ENCODE data around the gene XG. TPM values are rescaled to one million over a fixed set of nuclear protein-coding genes. Genes with fewer than 3 reads are reported as not detected.
"Not testable (repeated sequence)": the region's sequence is repeated elsewhere in the genome, so short reads cannot be mapped to it uniquely, and the experiment has no call there.

The XG gene
- total and polyA plus RNA-seq, 5 experiments from 2014 or later: not detected

GRCh38 chrX:2767631-2768455 lies 16.0 kb downstream of the XG start:
- DNase-seq: no peak
- H3K27me3 Mint-ChIP-seq: peaks cover 2 to 36% (median 23%) of the 10 kb centered on the region in 5 donors
- no peak overlapping the region for H3K4me3 Mint-ChIP-seq
- POLR2A ChIA-PET: no interaction called here
- peaks cover 0 to 4% (median 0%) of the 10 kb centered on the region in 9 donors for H3K9me3 Mint-ChIP-seq
- no peak overlapping the region for H3K27ac Mint-ChIP-seq
- H3K36me3 Mint-ChIP-seq: peaks cover 0 to 4% (median 0%) of the 10 kb centered on the region in 3 donors
- no peak for ATAC-seq
- H3K4me1 Mint-ChIP-seq: peaks cover 7 to 10% (median 8%) of the 10 kb centered on the region in 4 donors

- no peak for DNase-seq
- peaks cover 0 to 11% (median 3%) of the 10 kb centered on the region in 9 donors for H3K9me3 Mint-ChIP-seq
- POLR2A ChIA-PET: no interaction called here
- peaks cover 0 to 11% (median 2%) of the 10 kb centered on the region in 3 donors for H3K36me3 Mint-ChIP-seq
- H3K4me1 Mint-ChIP-seq: peaks cover 7 to 10% (median 8%) of the 10 kb centered on the region in 4 donors
- peaks cover 8 to 38% (median 35%) of the 10 kb centered on the region in 5 donors for H3K27me3 Mint-ChIP-seq
- no peak overlapping the region for H3K4me3 Mint-ChIP-seq
- no peak for ATAC-seq
- H3K27ac Mint-ChIP-seq: no peak overlapping the region
Measured at GRCh38 chrX:2769615-2770014, 17.8 kb downstream of the XG start.

GRCh38 chrX:2773166-2774055 lies 21.6 kb downstream of the XG start:
- H3K27ac Mint-ChIP-seq: peak overlapping the region in 1 of 10 donors; percentile 29
- peaks cover 0 to 13% (median 7%) of the 10 kb centered on the region in 9 donors for H3K9me3 Mint-ChIP-seq
- H3K4me1 Mint-ChIP-seq, DNase-seq, POLR2A ChIA-PET, ATAC-seq, H3K4me3 Mint-ChIP-seq: not testable (repeated sequence)
- peaks cover 8 to 39% (median 33%) of the 10 kb centered on the region in 5 donors for H3K27me3 Mint-ChIP-seq
- peaks cover 0 to 16% (median 2%) of the 10 kb centered on the region in 3 donors for H3K36me3 Mint-ChIP-seq

GRCh38 chrX:2774057-2774456 lies 22.2 kb downstream of the XG start:
- Mint-ChIP-seq H3K27ac (no peak overlapping the region), H3K4me3 (no peak overlapping the region), H3K36me3 (peaks cover 0 to 16% (median 2%) of the 10 kb centered on the region in 3 donors), H3K9me3 (peaks cover 0 to 13% (median 7%) of the 10 kb centered on the region in 9 donors), H3K4me1 (no peaks in the 10 kb centered on the region), H3K27me3 (peaks cover 8 to 37% (median 26%) of the 10 kb centered on the region in 5 donors)
- DNase-seq (no peak), ATAC-seq (no peak)
- POLR2A ChIA-PET: no interaction called here

GRCh38 chrX:2774776-2775175 lies 22.9 kb downstream of the XG start:
- Mint-ChIP-seq H3K36me3 (peaks cover 0 to 16% (median 2%) of the 10 kb centered on the region in 3 donors), H3K4me3 (no peak overlapping the region), H3K4me1 (no peaks in the 10 kb centered on the region), H3K27me3 (peaks cover 8 to 31% (median 19%) of the 10 kb centered on the region in 5 donors), H3K27ac (no peak overlapping the region), H3K9me3 (peaks cover 0 to 13% (median 7%) of the 10 kb centered on the region in 9 donors)
- ATAC-seq (no peak), DNase-seq (no peak)
- POLR2A ChIA-PET: no interaction called here

- POLR2A ChIA-PET, H3K4me3 Mint-ChIP-seq, H3K9me3 Mint-ChIP-seq, H3K27me3 Mint-ChIP-seq, H3K36me3 Mint-ChIP-seq, DNase-seq, ATAC-seq: not testable (repeated sequence)
- peaks cover 0 to 11% (median 6%) of the 10 kb centered on the region in 4 donors for H3K4me1 Mint-ChIP-seq
- peak overlapping the region in 1 of 10 donors; percentile 36 for H3K27ac Mint-ChIP-seq
Measured at GRCh38 chrX:2780472-2781225, 28.8 kb downstream of the XG start.

- POLR2A ChIA-PET: no interaction called here
- Mint-ChIP-seq H3K36me3 (no peaks in the 10 kb centered on the region), H3K27ac (peak overlapping the region in 1 of 10 donors; percentile 53), H3K27me3 (peaks cover 0 to 3% (median 2%) of the 10 kb centered on the region in 5 donors), H3K9me3 (peaks cover 0 to 2% (median 0%) of the 10 kb centered on the region in 9 donors), H3K4me3 (no peak overlapping the region), H3K4me1 (peaks cover 0 to 11% (median 6%) of the 10 kb centered on the region in 4 donors)
- DNase-seq (no peak), ATAC-seq (no peak)
Measured at GRCh38 chrX:2781226-2781571, 29.4 kb downstream of the XG start.

GRCh38 chrX:2781698-2782097 lies 29.9 kb downstream of the XG start:
- H3K4me1 Mint-ChIP-seq: peaks cover 0 to 11% (median 6%) of the 10 kb centered on the region in 4 donors
- peak overlapping the region in 2 of 10 donors; percentile 29 to 56 for H3K27ac Mint-ChIP-seq
- peak overlapping the region in 8 of 10 donors; percentile 10 to 66 (median 38) for H3K4me3 Mint-ChIP-seq
- peaks cover 0 to 3% (median 2%) of the 10 kb centered on the region in 5 donors for H3K27me3 Mint-ChIP-seq
- ATAC-seq (no peak), DNase-seq (peak in 2 of 10 donors; percentile 2 to 6)
- H3K9me3 Mint-ChIP-seq: peaks cover 0 to 2% (median 0%) of the 10 kb centered on the region in 9 donors
- POLR2A ChIA-PET: no interaction called here
- no peaks in the 10 kb centered on the region for H3K36me3 Mint-ChIP-seq

- H3K9me3 Mint-ChIP-seq: peaks cover 0 to 2% (median 0%) of the 10 kb centered on the region in 9 donors
- DNase-seq (no peak), ATAC-seq (no peak)
- peaks cover 0 to 3% (median 2%) of the 10 kb centered on the region in 5 donors for H3K27me3 Mint-ChIP-seq
- POLR2A ChIA-PET: no interaction called here
- H3K4me3 Mint-ChIP-seq: peak overlapping the region in 8 of 10 donors; percentile 10 to 66 (median 38)
- H3K27ac Mint-ChIP-seq: peak overlapping the region in 5 of 10 donors; percentile 6 to 29 (median 22)
- H3K36me3 Mint-ChIP-seq: no peaks in the 10 kb centered on the region
- H3K4me1 Mint-ChIP-seq: peaks cover 0 to 11% (median 6%) of the 10 kb centered on the region in 4 donors
Measured at GRCh38 chrX:2782171-2782570, 30.3 kb downstream of the XG start.

- no peak for DNase-seq
- Mint-ChIP-seq H3K4me3 (no peak overlapping the region), H3K9me3 (peaks cover 0 to 2% (median 0%) of the 10 kb centered on the region in 9 donors), H3K4me1 (peaks cover 0 to 11% (median 6%) of the 10 kb centered on the region in 4 donors), H3K27me3 (peaks cover 0 to 3% (median 2%) of the 10 kb centered on the region in 5 donors), H3K36me3 (no peaks in the 10 kb centered on the region), H3K27ac (peak overlapping the region in 1 of 10 donors; percentile 12)
- POLR2A ChIA-PET: no interaction called here
- ATAC-seq: no peak
Measured at GRCh38 chrX:2782778-2783177, 30.9 kb downstream of the XG start.

- Mint-ChIP-seq H3K4me1 (peaks cover 0 to 11% (median 6%) of the 10 kb centered on the region in 4 donors), H3K4me3 (no peak overlapping the region)
Measured at GRCh38 chrX:2784026-2784425, 32.2 kb downstream of the XG start.

GRCh38 chrX:2785538-2785937 lies 33.7 kb downstream of the XG start:
- no peak for DNase-seq
- POLR2A ChIA-PET: no interaction called here
- H3K27me3 Mint-ChIP-seq: peaks cover 0 to 2% (median 0%) of the 10 kb centered on the region in 5 donors
- no peak for ATAC-seq
- H3K4me1 Mint-ChIP-seq: peaks cover 0 to 11% (median 6%) of the 10 kb centered on the region in 4 donors
- H3K4me3 Mint-ChIP-seq: no peak overlapping the region
- H3K36me3 Mint-ChIP-seq: no peaks in the 10 kb centered on the region
- peaks cover 0 to 2% (median 0%) of the 10 kb centered on the region in 9 donors for H3K9me3 Mint-ChIP-seq
- H3K27ac Mint-ChIP-seq: no peak overlapping the region

More at GRCh38 chrX:2784026-2784425, 32.2 kb downstream of the XG start:
- DNase-seq (no peak), ATAC-seq (no peak)
- Mint-ChIP-seq H3K36me3 (no peaks in the 10 kb centered on the region), H3K27me3 (peaks cover 0 to 3% (median 2%) of the 10 kb centered on the region in 5 donors), H3K9me3 (peaks cover 0 to 2% (median 0%) of the 10 kb centered on the region in 9 donors), H3K27ac (no peak overlapping the region)
- POLR2A ChIA-PET: no interaction called here

Measured in naive thymus-derived CD8-positive, alpha-beta T cell (primary cell).